GM21528 (cell line): Measurements from ENCODE around the gene ERCC8.
A peak's percentile ranks its signal among the peaks of the same experiment; 100 is the strongest.

ENCODE experiments used
- ATAC-seq: cut with Tn5 transposase; IDR thresholded peaks from one replicate; pipeline ENCODE4 v1.9.1; 2021; ENCODE audit warnings: mild to moderate bottlenecking, moderate library complexity; ENCODE audit not compliant: unreplicated experiment, low FRiP score

The ERCC8 gene

DNA sequence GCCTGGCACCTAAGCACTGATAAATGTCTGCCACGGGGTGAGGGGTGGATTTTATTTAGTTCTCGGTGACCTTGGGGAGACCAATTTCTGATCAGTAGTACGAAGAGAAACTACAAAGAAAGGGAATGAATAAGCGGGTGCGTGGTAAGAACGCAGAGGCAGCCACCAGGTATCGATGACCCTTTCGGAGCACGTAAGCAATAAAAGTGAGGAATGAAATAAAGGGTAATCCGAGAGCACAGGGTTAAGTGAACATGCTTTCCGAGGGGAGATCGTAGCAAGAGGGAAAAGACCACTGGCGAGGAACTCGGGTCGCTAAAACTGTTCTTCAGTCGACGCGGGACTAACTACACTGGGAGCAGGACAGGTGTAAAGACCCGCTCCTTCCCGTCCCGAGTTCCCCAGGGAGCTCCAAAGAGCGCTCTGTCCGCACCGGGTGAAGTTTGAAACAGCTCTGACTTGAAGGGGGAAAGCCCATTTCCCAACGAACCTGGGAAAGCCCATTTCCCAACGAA lies 101.9 kb downstream of the ERCC8 start:
- no peak for ATAC-seq

DNA sequence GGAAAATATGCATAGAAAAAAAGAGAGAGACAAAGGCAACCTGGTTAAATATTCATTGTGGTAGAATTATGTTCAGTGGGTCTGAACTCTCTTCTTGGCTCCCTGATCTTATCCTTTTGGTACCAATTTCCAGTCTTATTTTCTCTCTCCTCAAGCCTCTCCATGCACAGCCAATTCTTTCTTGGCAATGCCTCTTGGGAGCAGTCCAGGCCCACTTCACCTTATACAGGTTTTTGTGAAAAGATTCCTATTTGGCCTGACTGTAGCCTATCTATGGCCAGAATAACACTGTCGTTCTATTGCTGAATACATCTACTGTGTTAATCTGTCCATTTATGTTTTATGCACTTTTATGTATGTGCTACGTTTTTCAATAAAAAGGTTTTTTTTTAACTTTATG lies 103.5 kb downstream of the ERCC8 start:
- no peak for ATAC-seq

DNA sequence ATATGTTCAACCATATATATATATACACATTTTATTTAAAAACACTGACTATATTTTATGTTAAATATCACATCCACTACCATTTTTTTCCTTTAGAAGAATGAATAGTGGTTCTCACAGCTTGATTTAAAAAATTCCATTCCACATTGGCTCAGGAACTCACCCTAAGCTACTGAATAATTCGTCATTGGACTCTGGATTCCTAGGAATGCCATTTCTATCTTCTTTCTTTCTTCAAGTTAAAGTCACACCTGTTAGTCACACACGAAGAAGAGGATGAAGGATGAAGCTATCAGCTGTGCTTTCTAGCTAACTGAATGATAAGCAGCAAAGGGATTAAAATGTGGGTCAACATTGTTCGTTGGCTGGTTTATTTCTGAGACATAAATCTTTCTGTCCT lies 108.7 kb downstream of the ERCC8 start:
- ATAC-seq: no peak

DNA sequence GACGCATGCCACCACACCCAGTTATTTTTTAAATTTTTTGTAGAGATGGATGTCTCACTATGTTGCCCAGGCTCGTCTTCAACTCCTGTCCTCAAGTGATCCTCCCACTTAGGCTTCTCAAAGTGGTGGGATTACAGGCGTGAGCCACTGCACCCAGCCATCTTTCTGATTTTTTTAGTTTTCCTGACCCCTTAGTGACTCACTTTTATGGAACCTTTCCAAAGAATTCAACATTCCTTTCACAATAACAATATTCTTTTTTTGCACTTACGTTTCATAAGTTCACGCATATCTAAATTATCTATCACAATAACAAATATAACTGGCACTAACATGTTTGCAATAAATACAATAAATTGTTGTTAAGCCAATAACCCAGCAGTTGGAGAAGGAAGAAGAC lies 109.3 kb downstream of the ERCC8 start:
- no peak for ATAC-seq

DNA sequence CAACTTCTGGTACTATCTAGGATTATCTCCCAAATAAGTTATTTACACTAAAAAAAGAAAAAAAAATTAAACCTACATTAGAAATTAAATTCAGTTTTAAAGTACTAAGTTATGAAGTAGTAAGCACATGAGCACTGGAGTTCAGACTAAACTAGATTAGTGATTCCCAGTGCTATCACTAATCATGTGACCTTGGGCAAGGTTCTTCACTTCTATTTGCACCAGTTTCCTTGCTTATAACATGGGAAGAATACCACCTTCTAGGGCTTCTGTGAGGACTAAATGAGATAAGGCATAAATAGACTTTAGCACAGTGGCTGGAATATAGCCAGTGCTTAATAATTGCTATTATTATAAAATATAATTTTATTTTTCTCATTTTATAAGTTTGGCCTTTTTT lies 111.3 kb downstream of the ERCC8 start:
- no peak for ATAC-seq

DNA sequence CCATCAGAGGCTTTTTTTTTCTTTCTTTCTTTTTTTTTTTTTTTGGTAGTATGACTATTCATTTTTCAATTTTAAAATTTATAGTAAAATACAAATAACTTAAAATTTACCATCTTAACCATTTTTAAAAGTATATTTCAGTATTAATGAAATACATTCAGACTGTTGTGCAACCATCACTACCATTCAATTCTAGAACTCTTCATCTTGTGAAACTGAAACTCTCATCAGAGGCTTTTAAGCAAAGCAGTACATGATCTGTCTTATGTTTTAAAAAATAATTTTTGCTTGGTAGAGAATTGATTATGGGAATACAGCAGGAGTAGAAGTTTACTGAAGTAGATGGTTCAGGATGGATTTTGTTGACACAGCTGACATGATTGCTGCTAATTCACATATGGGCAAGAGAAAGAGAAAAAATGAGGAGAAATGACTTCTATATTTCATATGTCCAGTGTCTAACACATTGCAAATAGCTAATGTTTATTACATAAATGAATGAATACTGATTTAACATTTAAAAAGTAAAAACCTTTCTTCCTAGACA lies 114.2 kb downstream of the ERCC8 start:
- peak; percentile 57 for ATAC-seq

DNA sequence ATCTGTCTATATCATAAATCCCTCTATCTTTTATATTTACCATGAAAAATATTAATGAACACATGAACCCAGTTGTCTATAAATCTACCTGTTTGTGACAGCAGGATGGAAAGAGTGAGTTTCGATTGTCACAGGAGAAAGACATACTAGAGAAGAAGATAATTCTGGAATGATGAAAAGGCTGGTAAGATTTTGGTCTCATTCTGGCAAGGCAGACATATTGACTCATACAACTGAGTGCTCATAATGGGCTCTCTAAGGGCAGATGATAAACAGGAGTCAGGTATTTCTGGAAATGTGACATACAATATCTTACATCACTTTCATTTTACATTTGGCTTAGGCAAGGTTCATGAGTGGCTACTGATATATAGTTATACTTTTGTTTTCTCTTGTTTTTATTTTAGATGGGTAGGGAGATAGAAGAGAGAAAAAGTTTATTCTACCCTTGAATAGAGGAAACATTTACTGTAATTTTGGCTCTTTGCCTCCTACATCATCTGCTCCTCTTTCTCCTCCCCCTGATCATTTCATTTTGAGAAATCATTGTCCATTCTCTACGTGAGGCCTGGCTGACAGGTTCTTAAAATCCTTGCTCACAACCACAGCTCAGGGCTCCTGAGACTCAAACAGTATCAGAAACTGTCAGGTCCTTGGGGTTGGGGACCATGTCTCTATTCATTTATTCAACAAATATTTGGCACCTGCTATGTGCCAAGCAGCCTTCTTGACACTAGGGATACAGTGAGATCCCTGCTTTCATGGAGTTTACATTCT lies 115.2 kb downstream of the ERCC8 start:
- no peak for ATAC-seq

DNA sequence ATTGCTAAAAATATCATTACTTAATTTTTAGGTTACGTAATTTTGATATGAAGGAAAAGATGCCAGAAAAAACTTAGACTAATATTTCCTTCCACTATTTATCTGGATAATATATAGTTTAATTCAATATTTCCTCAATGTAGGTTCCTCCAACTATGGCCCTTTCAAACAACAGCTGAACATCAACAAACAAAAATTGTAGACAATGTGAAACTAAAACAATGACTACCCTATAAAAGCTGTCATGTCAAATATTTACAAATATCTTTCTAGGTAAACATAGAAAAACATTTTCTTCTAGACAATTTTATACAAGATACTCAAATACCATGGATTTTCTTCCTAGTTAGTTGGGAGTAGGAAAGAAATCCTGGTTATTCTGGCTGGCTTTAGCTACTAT lies 117.7 kb downstream of the ERCC8 start:
- no peak for ATAC-seq

DNA sequence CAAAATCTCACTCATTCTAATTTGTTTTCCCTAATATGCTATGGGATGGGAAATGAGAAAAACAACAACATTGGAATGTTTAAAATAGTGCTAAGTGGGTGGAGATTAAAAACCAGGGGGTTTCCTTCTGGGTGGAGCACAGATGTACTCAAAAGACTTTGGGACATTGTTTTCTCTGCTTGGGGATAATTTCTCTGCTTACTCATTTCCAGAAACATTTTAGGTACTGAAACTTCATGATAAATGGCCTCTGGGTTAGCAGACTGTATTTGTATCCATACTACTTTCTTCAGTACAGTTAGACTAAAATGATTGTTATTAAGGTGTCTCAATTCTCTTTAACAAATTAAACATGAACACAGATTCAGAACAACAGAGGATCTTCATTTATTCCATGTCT lies 118.2 kb downstream of the ERCC8 start:
- ATAC-seq: peak; percentile 78
